Cardiac muscle cell (in vitro differentiated cells and primary cell): Measurements from ENCODE around the gene SDCBP2. TPM values are rescaled to one million over a fixed set of nuclear protein-coding genes. Genes with fewer than 3 reads are reported as not detected.

Experiments used
- DNase-seq, 2 donors: peaks; one replicate each; pipeline versions ENCODE4 v3.0.0 to v3.0.0-alpha.2; 2010 to 2017; ENCODE audit warnings: low read depth in 1 of 2, low spot score in 1 of 2
- H3K27ac ChIP-seq: fragments of 200-600 bp; sonication (generic); 2 replicates; pipeline ENCODE4 v1.5.1; 2016
- H3K27me3 ChIP-seq: fragments of 200-600 bp; sonication (generic); 2 replicates; pipeline ENCODE4 v1.6.0; 2016; ENCODE audit warnings: control low read depth
- H3K36me3 ChIP-seq: fragments of 200-600 bp; sonication (generic); 2 replicates; pipeline ENCODE4 v1.5.1; 2016; ENCODE audit warnings: control low read depth
- H3K4me1 ChIP-seq: fragments of 200-600 bp; sonication (generic); 2 replicates; pipeline ENCODE4 v1.8.1; 2017; ENCODE audit warnings: low read depth, mild to moderate bottlenecking, mixed run types
- H3K4me3 ChIP-seq: fragments of 200-600 bp; sonication (generic); 2 replicates; pipeline ENCODE4 v1.5.1; 2016; ENCODE audit warnings: mild to moderate bottlenecking
- H3K9me3 ChIP-seq: fragments of 200-600 bp; sonication (generic); 2 replicates; pipeline ENCODE4 v1.5.1; 2017; ENCODE audit warnings: low read depth, mild to moderate bottlenecking, control low read depth
- CTCF ChIP-seq: IDR thresholded peaks from 2 replicates; pipeline ENCODE4 v1.5.1; 2012; ENCODE audit warnings: low read depth, mild to moderate bottlenecking, low read length
- polyA plus RNA-seq: library from polyadenylated mRNA; unstranded; fragments of >200 nt; fragmentation: Nextera tagmentation; extraction: Ambion mirVana; gene quantifications from 2 replicates; pipeline ENCODE4 v1.2.1, GENCODE V29; 2016
- total RNA-seq: library from RNA; depleted of rRNA; stranded (reverse); fragments of >200 nt; gene quantifications from 2 replicates; pipeline ENCODE4 v1.2.3, GENCODE V29; 2016

The SDCBP2 gene
- total and polyA plus RNA-seq, 2 experiments from 2014 or later, result 6.2 to 8.0 TPM

- H3K27me3 ChIP-seq, result peaks cover 5% of the 10 kb centered on the region
- H3K36me3 ChIP-seq, result no peaks in the 10 kb centered on the region
- no peak for DNase-seq
- H3K4me1 ChIP-seq, result no peaks in the 10 kb centered on the region
- TF ChIP-seq CTCF, result no peak
- no peak overlapping the region for H3K27ac ChIP-seq
- no peaks in the 10 kb centered on the region for H3K9me3 ChIP-seq
- no peak overlapping the region for H3K4me3 ChIP-seq
Measured at GRCh38 chr20:1319462-1319861, 9.5 kb downstream of the SDCBP2 start.

GRCh38 chr20:1319051-1319450, 9.9 kb downstream of the SDCBP2 start:
- DNase-seq, result no peak
- TF ChIP-seq CTCF, result no peak
- H3K36me3 ChIP-seq, result no peaks in the 10 kb centered on the region
- H3K4me1 ChIP-seq, result no peaks in the 10 kb centered on the region
- H3K4me3 ChIP-seq, result no peak overlapping the region
- peaks cover 5% of the 10 kb centered on the region for H3K27me3 ChIP-seq
- H3K27ac ChIP-seq, result no peak overlapping the region
- H3K9me3 ChIP-seq, result no peaks in the 10 kb centered on the region

- Histone ChIP-seq H3K4me1 (no peaks in the 10 kb centered on the region), H3K4me3 (no peak overlapping the region), H3K27ac (no peak overlapping the region), H3K27me3 (peaks cover 10% of the 10 kb centered on the region), H3K9me3 (no peaks in the 10 kb centered on the region), H3K36me3 (no peaks in the 10 kb centered on the region)
- TF ChIP-seq CTCF, result no peak
- no peak for DNase-seq
Measured at GRCh38 chr20:1317545-1318255, 11.2 kb downstream of the SDCBP2 start.

- H3K4me1 ChIP-seq, result no peaks in the 10 kb centered on the region
- no peaks in the 10 kb centered on the region for H3K9me3 ChIP-seq
- peaks cover 10% of the 10 kb centered on the region for H3K27me3 ChIP-seq
- no peak for TF ChIP-seq CTCF
- H3K27ac ChIP-seq, result no peak overlapping the region
- no peak overlapping the region for H3K4me3 ChIP-seq
- DNase-seq, result no peak
- no peaks in the 10 kb centered on the region for H3K36me3 ChIP-seq
Measured at GRCh38 chr20:1315804-1316203, 13.1 kb downstream of the SDCBP2 start.

- DNase-seq, result peak; percentile 83 to 89
- Histone ChIP-seq H3K27ac (no peak overlapping the region), H3K9me3 (no peaks in the 10 kb centered on the region), H3K4me3 (no peak overlapping the region), H3K27me3 (peaks cover 10% of the 10 kb centered on the region), H3K4me1 (no peaks in the 10 kb centered on the region), H3K36me3 (no peaks in the 10 kb centered on the region)
- TF ChIP-seq CTCF, result peak; percentile 97
Measured at GRCh38 chr20:1313236-1313964, 15.5 kb downstream of the SDCBP2 start.
